Renal cortex interstitium (tissue), 11 donors: ENCODE results near the gene PCED1A. TPM values are rescaled to one million over a fixed set of nuclear protein-coding genes. Genes with fewer than 3 reads are reported as not detected.

Experiments
- DNase-seq, 11 donors: peaks; one replicate each; pipeline ENCODE4 v3.0.0-alpha.2; 2013; ENCODE audit warnings: low read depth in 9 of 11, low spot score in 4 of 11; ENCODE audit errors: extremely low read depth in 1 of 11
- polyA plus RNA-seq, 3 donors: library from polyadenylated mRNA; unstranded; fragments of 120-200 nt; gene quantifications; one replicate each; pipeline ENCODE4 v1.2.1, GENCODE V29; 2013; ENCODE audit not compliant: insufficient read length in 3 of 3

Gene PCED1A
- polyA plus RNA-seq, 3 donors, result 58.9 to 92.0 (median 74.6) TPM

- DNase-seq, result no peak
Measured at GRCh38 chr20:2871661-2872458, 31.4 kb upstream of the PCED1A start.

- DNase-seq, result no peak
Measured at GRCh38 chr20:2871111-2871465, 30.6 kb upstream of the PCED1A start.

GRCh38 chr20:2869381-2869780 lies 28.9 kb upstream of the PCED1A start:
- DNase-seq, result no peak

GRCh38 chr20:2867081-2867864 lies 26.8 kb upstream of the PCED1A start:
- no peak for DNase-seq

GRCh38 chr20:2866236-2866635 lies 25.8 kb upstream of the PCED1A start:
- no peak for DNase-seq

GRCh38 chr20:2865630-2866029 lies 25.2 kb upstream of the PCED1A start:
- DNase-seq, result no peak

- DNase-seq, result no peak
Measured at GRCh38 chr20:2865101-2865500, 24.6 kb upstream of the PCED1A start.

GRCh38 chr20:2864626-2865025 lies 24.2 kb upstream of the PCED1A start:
- no peak for DNase-seq

- no peak for DNase-seq
Measured at GRCh38 chr20:2859330-2860121, 19.1 kb upstream of the PCED1A start.

- DNase-seq, result no peak
Measured at GRCh38 chr20:2858591-2858990, 18.1 kb upstream of the PCED1A start.

GRCh38 chr20:2851086-2851485 lies 10.6 kb upstream of the PCED1A start:
- no peak for DNase-seq

GRCh38 chr20:2849529-2849928 lies 9.1 kb upstream of the PCED1A start:
- DNase-seq, result no peak

- DNase-seq, result no peak
Measured at GRCh38 chr20:2847802-2848201, 7.3 kb upstream of the PCED1A start.

- no peak for DNase-seq
Measured at GRCh38 chr20:2846698-2847097, 6.2 kb upstream of the PCED1A start.

- no peak for DNase-seq
Measured at GRCh38 chr20:2845607-2846006, 5.2 kb upstream of the PCED1A start.

GRCh38 chr20:2840967-2841531 lies 594 bp upstream of the PCED1A start:
- DNase-seq, result peak in 3 of 11 donors; percentile 24 to 26 (median 26)

- no peak for DNase-seq
Measured at GRCh38 chr20:2839732-2840137, 720 bp downstream of the PCED1A start.

GRCh38 chr20:2838847-2839671 lies 1.4 kb downstream of the PCED1A start:
- DNase-seq, result no peak
